ENCODE data around the gene TMEM26.

Gene TMEM26

GRCh38 chr10:61366365-61366764 is 86.8 kb downstream of the TMEM26 start:
- TF ChIP-seq CTCF (IDR thresholded peaks at IDR 0.05), result no peak
- H3K4me3 ChIP-seq, result no peak overlapping the region
- no peak for DNase-seq (ENCODE audit: low spot score)
- no peak overlapping the region for H3K27ac ChIP-seq

DNA sequence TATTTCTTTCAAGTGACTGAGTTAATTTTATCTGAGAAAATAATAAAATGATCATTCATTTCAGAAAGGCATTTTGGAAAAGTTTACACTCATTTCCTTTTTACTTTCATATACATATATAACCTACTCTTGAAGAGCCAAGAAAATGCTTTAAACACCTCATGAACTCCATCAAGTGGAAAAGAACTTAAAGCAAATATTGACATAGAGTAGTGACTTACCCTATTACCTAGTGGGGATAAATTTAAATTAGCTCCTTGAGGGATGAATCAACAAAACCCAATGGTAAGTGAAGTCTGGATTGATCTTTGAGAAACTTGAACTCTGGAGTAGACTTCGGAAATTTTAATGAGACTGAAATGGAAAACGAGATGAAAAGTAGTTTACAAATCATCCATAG is 88.6 kb downstream of the TMEM26 start:
- no peak for TF ChIP-seq CTCF (IDR thresholded peaks at IDR 0.05)
- H3K27ac ChIP-seq, result no peak overlapping the region
- no peak for DNase-seq (ENCODE audit: low spot score)
- no peak overlapping the region for H3K4me3 ChIP-seq

GRCh38 chr10:61363006-61363405 is 90.2 kb downstream of the TMEM26 start:
- no peak overlapping the region for H3K27ac ChIP-seq
- TF ChIP-seq CTCF (IDR thresholded peaks at IDR 0.05), result no peak
- no peak for DNase-seq (ENCODE audit: low spot score)
- H3K4me3 ChIP-seq, result no peak overlapping the region

GRCh38 chr10:61359452-61359851 is 93.7 kb downstream of the TMEM26 start:
- H3K27ac ChIP-seq, result no peak overlapping the region
- H3K4me3 ChIP-seq, result no peak overlapping the region
- no peak for DNase-seq (ENCODE audit: low spot score)
- no peak for TF ChIP-seq CTCF (IDR thresholded peaks at IDR 0.05)

GRCh38 chr10:61357687-61358086 is 95.5 kb downstream of the TMEM26 start:
- DNase-seq (ENCODE audit: low spot score), result no peak
- TF ChIP-seq CTCF (IDR thresholded peaks at IDR 0.05), result no peak
- no peak overlapping the region for H3K4me3 ChIP-seq
- no peak overlapping the region for H3K27ac ChIP-seq

Measured in coronary artery (tissue), 2 donors.